Measurements from ENCODE around the gene PARD3.

Gene PARD3

GRCh38 chr10:34590793-34591192 is 224.3 kb downstream of the PARD3 start:
- no peak overlapping the region for H2AFZ ChIP-seq (ENCODE audit: low read depth, low read length)
- H3K9ac ChIP-seq (ENCODE audit: low read depth, low read length) = no peak overlapping the region
- H3K79me2 ChIP-seq (ENCODE audit: insufficient read depth, low read length) = peaks cover 65% of the 10 kb centered on the region
- H3K27ac ChIP-seq (ENCODE audit: low read length) = no peak overlapping the region
- no peaks in the 10 kb centered on the region for H3K27me3 ChIP-seq (ENCODE audit: insufficient read depth, low read length, poor library complexity)
- no peak overlapping the region for H3K4me3 ChIP-seq (ENCODE audit: low read depth in 1 of 2, low read length in 2 of 2)
- H3K4me1 ChIP-seq (ENCODE audit: insufficient read depth, low read length) = no peaks in the 10 kb centered on the region
- H3K9me3 ChIP-seq (ENCODE audit: insufficient read depth, low read length, severe bottlenecking) = no peaks in the 10 kb centered on the region
- TF ChIP-seq CTCF (IDR thresholded peaks at IDR 0.05; ENCODE audit: borderline replicate concordance, extremely low read depth, low read length, poor library complexity, severe bottlenecking) = no peak
- no peak for TF ChIP-seq EZH2 (IDR thresholded peaks at IDR 0.05; ENCODE audit: borderline replicate concordance, low read depth, low read length, severe bottlenecking)
- DNase-seq = no peak
- ATAC-seq (ENCODE audit: insufficient read depth, low read depth) = no peak
- H3K4me2 ChIP-seq (ENCODE audit: insufficient read depth, low read length) = no peak overlapping the region
- peaks cover 17% of the 10 kb centered on the region; the same call in 1 of the 2 replicates for H4K20me1 ChIP-seq (ENCODE audit: insufficient read depth, low read length)
- no peaks in the 10 kb centered on the region for H3K36me3 ChIP-seq (ENCODE audit: insufficient read depth, low read length)

GRCh38 chr10:34589275-34589674 is 225.8 kb downstream of the PARD3 start:
- ATAC-seq (ENCODE audit: insufficient read depth, low read depth) = no peak
- no peak for TF ChIP-seq CTCF (IDR thresholded peaks at IDR 0.05; ENCODE audit: borderline replicate concordance, extremely low read depth, low read length, poor library complexity, severe bottlenecking)
- no peak for TF ChIP-seq EZH2 (IDR thresholded peaks at IDR 0.05; ENCODE audit: borderline replicate concordance, low read depth, low read length, severe bottlenecking)
- Histone ChIP-seq H3K79me2 (ENCODE audit: insufficient read depth, low read length) (peaks cover 65% of the 10 kb centered on the region), H3K27ac (ENCODE audit: low read length) (no peak overlapping the region), H3K9me3 (ENCODE audit: insufficient read depth, low read length, severe bottlenecking) (no peaks in the 10 kb centered on the region), H3K4me2 (ENCODE audit: insufficient read depth, low read length) (no peak overlapping the region), H3K27me3 (ENCODE audit: insufficient read depth, low read length, poor library complexity) (no peaks in the 10 kb centered on the region), H3K9ac (ENCODE audit: low read depth, low read length) (no peak overlapping the region), H2AFZ (ENCODE audit: low read depth, low read length) (no peak overlapping the region), H4K20me1 (ENCODE audit: insufficient read depth, low read length) (peaks cover 20% of the 10 kb centered on the region; the same call in 1 of the 2 replicates), H3K4me1 (ENCODE audit: insufficient read depth, low read length) (no peaks in the 10 kb centered on the region), H3K4me3 (ENCODE audit: low read depth in 1 of 2, low read length in 2 of 2) (no peak overlapping the region), H3K36me3 (ENCODE audit: insufficient read depth, low read length) (no peaks in the 10 kb centered on the region)
- no peak for DNase-seq

GRCh38 chr10:34587680-34588019 is 227.4 kb downstream of the PARD3 start:
- Histone ChIP-seq H3K36me3 (ENCODE audit: insufficient read depth, low read length) (no peaks in the 10 kb centered on the region), H3K4me3 (ENCODE audit: low read depth in 1 of 2, low read length in 2 of 2) (no peak overlapping the region), H4K20me1 (ENCODE audit: insufficient read depth, low read length) (peaks cover 20% of the 10 kb centered on the region; the same call in 1 of the 2 replicates), H3K4me2 (ENCODE audit: insufficient read depth, low read length) (no peak overlapping the region), H2AFZ (ENCODE audit: low read depth, low read length) (no peak overlapping the region), H3K9me3 (ENCODE audit: insufficient read depth, low read length, severe bottlenecking) (no peaks in the 10 kb centered on the region), H3K9ac (ENCODE audit: low read depth, low read length) (no peak overlapping the region), H3K27ac (ENCODE audit: low read length) (no peak overlapping the region), H3K79me2 (ENCODE audit: insufficient read depth, low read length) (peaks cover 61% of the 10 kb centered on the region), H3K27me3 (ENCODE audit: insufficient read depth, low read length, poor library complexity) (no peaks in the 10 kb centered on the region), H3K4me1 (ENCODE audit: insufficient read depth, low read length) (no peaks in the 10 kb centered on the region)
- TF ChIP-seq CTCF (IDR thresholded peaks at IDR 0.05; ENCODE audit: borderline replicate concordance, extremely low read depth, low read length, poor library complexity, severe bottlenecking) (no peak), EZH2 (IDR thresholded peaks at IDR 0.05; ENCODE audit: borderline replicate concordance, low read depth, low read length, severe bottlenecking) (no peak)
- no peak for DNase-seq
- ATAC-seq (ENCODE audit: insufficient read depth, low read depth) = no peak
